ENCODE data around the gene NKX6-2.

NKX6-2 gene

DNA sequence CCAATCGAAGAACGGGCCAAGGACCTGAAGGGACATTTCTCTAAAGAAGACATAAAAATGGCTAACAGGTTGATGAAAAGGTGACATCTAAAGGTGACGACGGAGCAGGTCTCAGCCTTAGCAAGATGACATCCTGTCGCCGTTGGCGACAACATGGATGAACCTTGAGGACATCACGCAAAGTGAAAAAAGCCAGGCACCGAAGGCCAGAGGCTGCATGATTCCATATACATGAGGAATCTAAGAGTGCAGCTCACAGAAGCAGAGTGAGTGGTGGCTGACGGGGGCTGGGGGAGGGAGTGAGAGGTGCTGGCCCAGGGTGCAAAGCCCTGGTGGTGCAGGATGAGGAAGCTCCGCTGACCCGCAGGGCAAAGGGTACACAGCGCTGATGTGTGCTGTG, 34.1 kb upstream of the NKX6-2 start:
- TF ChIP-seq POLR2A (IDR thresholded peaks at IDR 0.05; ENCODE audit: extremely low read depth, insufficient read length) (no peak), MAX (IDR thresholded peaks at IDR 0.05; ENCODE audit: low read depth, low read length) (no peak)
- TF ChIP-seq, protein P1, sequence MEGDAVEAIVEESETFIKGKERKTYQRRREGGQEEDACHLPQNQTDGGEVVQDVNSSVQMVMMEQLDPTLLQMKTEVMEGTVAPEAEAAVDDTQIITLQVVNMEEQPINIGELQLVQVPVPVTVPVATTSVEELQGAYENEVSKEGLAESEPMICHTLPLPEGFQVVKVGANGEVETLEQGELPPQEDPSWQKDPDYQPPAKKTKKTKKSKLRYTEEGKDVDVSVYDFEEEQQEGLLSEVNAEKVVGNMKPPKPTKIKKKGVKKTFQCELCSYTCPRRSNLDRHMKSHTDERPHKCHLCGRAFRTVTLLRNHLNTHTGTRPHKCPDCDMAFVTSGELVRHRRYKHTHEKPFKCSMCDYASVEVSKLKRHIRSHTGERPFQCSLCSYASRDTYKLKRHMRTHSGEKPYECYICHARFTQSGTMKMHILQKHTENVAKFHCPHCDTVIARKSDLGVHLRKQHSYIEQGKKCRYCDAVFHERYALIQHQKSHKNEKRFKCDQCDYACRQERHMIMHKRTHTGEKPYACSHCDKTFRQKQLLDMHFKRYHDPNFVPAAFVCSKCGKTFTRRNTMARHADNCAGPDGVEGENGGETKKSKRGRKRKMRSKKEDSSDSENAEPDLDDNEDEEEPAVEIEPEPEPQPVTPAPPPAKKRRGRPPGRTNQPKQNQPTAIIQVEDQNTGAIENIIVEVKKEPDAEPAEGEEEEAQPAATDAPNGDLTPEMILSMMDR (IDR thresholded peaks at IDR 0.05; ENCODE audit: low read depth, low read length): no peak
- H3K4me3 ChIP-seq (ENCODE audit: low read depth, low read length): no peak overlapping the region
- DNase-seq (ENCODE audit: low read depth): no peak

DNA sequence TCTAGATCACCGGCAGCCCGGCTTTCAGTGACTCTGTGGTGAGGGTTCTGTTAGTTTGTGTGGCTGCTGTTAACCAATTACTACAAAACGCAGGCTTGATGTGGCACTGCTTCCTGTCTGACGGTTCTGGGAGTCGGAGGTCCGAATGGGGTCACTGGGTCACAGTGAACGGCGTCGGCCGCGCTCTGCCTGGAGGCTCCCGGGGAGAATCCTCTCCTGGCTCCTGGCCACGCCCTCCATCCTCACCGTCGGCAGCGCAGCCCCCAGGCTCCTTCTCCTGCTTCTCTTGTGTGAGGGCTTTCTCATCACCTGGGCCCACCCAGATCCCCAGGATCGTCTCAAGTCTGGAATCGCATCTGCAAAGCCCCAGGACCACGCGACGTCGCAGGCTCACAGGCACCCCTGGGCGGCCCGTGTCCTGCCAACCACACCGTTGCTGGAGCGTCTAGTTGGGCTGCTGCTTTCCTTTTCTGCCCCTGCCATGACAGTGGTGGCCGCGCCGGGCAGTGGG, 31.8 kb upstream of the NKX6-2 start:
- no peak for DNase-seq (ENCODE audit: low read depth)
- H3K4me3 ChIP-seq (ENCODE audit: low read depth, low read length): no peak overlapping the region
- TF ChIP-seq POLR2A (IDR thresholded peaks at IDR 0.05; ENCODE audit: extremely low read depth, insufficient read length) (no peak), MAX (IDR thresholded peaks at IDR 0.05; ENCODE audit: low read depth, low read length) (no peak), MYC (IDR thresholded peaks at IDR 0.05; ENCODE audit: low read depth, low read length) (no peak)
- TF ChIP-seq, protein P1 (IDR thresholded peaks at IDR 0.05; ENCODE audit: low read depth, low read length): no peak

- DNase-seq (ENCODE audit: low read depth): no peak
- no peak for TF ChIP-seq POLR2A (IDR thresholded peaks at IDR 0.05; ENCODE audit: extremely low read depth, insufficient read length)
- H3K4me3 ChIP-seq (ENCODE audit: low read depth, low read length): no peak overlapping the region
Measured at GRCh38 chr10:132816718-132817117, 30.8 kb upstream of the NKX6-2 start.

DNA sequence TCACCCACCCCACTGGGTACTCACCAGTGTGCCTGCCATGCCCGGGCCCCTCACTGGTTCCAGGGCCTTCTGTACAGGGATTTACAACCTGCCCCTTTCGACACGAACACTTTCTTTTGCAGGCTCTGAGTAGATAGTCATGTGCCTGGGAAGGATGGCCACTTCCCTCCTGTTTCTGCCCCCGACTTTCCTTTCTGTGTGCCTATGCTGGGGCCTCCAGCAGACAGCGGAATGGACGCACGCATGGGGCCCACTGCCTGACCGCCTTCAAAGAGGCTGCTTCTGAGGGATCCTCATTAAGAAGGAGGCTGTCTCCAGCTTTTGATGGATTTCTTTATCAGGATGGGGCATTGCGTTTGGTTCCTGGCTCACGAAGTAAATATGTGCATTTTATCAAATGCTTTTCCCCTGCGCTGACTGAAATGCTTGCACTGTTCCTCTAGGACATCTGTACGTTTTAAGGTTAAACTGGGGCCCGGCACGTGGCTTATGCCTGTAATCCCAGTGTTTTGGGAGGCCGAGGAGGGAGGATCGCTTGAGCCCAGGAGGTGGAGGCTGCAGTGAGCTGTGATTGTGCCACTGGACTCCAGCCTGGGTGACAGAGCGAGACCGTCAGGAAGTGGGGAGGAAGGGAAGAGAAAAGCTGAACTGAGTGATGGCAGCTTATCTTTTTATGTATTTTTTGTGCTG, 29.4 kb upstream of the NKX6-2 start:
- DNase-seq (ENCODE audit: low read depth): no peak
- no peak overlapping the region for H3K4me3 ChIP-seq (ENCODE audit: low read depth, low read length)
- TF ChIP-seq POLR2A (IDR thresholded peaks at IDR 0.05; ENCODE audit: extremely low read depth, insufficient read length): no peak
- TF ChIP-seq MYC (IDR thresholded peaks at IDR 0.05; ENCODE audit: low read depth, low read length): no peak
- TF ChIP-seq MAX (IDR thresholded peaks at IDR 0.05; ENCODE audit: low read depth, low read length): no peak
- TF ChIP-seq, protein P1 (IDR thresholded peaks at IDR 0.05; ENCODE audit: low read depth, low read length): no peak

- no peak for DNase-seq (ENCODE audit: low read depth)
- TF ChIP-seq, protein P1 (IDR thresholded peaks at IDR 0.05; ENCODE audit: low read depth, low read length): no peak
- TF ChIP-seq POLR2A (IDR thresholded peaks at IDR 0.05; ENCODE audit: extremely low read depth, insufficient read length) (no peak), MAX (IDR thresholded peaks at IDR 0.05; ENCODE audit: low read depth, low read length) (no peak), MYC (IDR thresholded peaks at IDR 0.05; ENCODE audit: low read depth, low read length) (no peak)
- H3K4me3 ChIP-seq (ENCODE audit: low read depth, low read length): no peak overlapping the region
Measured at GRCh38 chr10:132814469-132814856, 28.5 kb upstream of the NKX6-2 start.

DNA sequence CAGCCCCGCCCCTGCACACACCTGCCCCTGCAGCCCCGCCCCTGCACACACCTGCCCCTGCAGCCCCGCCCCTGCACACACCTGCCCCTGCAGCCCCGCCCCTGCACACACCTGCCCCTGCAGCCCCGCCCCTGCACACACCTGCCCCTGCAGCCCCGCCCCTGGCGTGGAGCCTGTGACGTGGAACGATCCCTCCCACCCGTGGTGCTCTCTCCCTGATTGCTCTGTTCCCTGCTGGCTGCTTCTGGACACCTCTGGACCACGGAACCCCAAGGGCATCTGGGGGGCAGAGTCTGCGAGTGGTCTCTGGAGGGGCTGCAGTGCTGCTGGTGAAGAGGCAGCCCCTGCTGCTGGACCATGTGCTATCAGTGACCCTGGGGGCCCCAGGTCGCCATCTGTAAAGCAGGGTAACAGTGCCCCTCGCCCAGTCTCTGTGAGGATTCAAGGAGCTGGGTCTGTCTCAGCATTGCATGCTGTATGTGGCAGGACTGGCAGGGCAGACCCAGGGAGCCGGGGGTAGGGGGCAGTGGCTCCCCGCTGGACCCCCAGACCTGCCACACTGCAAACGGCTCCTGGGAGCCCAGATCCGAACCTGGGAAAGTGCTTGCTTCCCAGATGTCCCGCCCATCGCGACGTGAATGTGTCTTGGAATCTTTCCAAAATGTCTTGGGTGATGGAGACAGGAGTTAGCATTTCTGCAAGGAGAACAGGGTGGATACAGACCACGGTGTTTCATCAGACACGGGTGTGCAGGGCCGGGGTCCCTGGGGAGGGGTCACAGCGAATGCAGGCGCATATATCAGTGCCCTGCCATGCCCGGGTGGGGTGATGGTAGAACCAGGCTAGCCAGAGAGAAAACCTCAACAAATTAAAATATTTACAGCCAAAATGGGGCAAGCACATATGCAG, 27.9 kb upstream of the NKX6-2 start:
- DNase-seq (ENCODE audit: low read depth): no peak
- H3K4me3 ChIP-seq (ENCODE audit: low read depth, low read length): no peak overlapping the region
- TF ChIP-seq MAX (IDR thresholded peaks at IDR 0.05; ENCODE audit: low read depth, low read length) (no peak), POLR2A (IDR thresholded peaks at IDR 0.05; ENCODE audit: extremely low read depth, insufficient read length) (no peak), MYC (IDR thresholded peaks at IDR 0.05; ENCODE audit: low read depth, low read length) (no peak)
- TF ChIP-seq, protein P1 (IDR thresholded peaks at IDR 0.05; ENCODE audit: low read depth, low read length): no peak
